Activated CD4-positive, CD25-positive, alpha-beta regulatory T cell (primary cell): ENCODE measurements around the gene LEPR.
"Not testable (repeated sequence)": the region's sequence is repeated elsewhere in the genome, so short reads cannot be mapped to it uniquely, and the experiment has no call there.

Experiments
- DNase-seq, 4 experiments: peaks; one replicate each; lab custom pipeline; 2025; lab: John Stamatoyannopoulos, UW

Gene LEPR

DNA sequence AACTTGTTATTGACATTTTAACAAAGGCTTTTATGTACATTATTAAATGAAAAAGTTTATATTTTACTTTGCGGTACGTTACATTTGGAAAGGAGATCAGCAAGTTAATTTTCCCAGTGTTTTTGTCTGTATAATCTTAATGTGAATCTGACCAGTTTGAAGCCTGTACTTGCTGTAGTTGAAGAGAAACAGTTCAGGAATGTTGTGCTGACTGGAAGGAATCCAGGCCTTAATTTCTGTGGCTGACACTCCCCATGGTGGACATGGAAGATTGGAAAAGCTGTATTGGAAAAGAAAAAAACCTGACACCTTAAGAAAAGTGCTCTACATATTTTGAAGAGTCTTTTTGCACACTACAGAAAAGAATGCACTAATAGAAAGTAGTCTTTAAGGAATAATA lies 15.5 kb downstream of the LEPR start:
- DNase-seq, result no peak

DNA sequence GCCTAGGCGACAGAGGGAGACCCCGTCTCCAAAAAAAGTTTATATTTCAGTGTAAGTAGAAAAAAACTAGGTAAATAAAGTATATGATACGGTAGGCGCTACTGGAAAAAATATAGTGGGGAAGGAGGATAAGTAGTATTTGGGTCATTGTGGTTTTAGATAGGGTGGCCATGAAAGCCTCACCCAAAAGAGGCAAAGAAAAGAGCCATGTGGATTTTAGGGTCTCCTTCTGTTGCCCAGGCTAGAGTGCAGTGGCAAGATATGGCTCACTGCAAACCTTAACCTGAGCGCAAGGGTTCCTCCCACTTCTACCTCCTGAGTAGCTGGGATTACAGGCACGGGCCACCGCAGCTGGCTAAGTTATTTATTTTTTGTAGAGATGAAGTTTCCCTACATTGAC lies 17.1 kb downstream of the LEPR start:
- no peak for DNase-seq

- DNase-seq, result no peak
These were observed 19.9 kb downstream of the LEPR start for GRCh38 chr1:65440322-65440900.

DNA sequence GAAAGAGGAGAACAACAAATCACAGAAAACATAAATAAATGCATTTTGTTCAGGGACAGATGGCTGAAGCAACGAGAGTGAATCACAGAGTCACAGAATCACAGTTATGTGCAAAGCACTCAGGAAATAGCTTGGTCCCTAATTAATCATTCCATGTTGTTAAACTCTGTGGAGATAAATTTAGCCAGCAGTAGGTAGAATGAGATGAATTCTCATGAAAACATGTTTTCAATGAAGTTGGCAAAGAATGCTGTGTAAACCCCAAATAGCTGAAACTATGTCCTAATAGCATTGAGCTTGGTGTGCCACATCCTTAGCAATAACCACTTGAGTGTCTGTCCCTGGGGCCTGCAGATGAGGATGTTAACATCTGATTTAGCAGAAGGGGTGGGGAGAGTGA lies 20.4 kb downstream of the LEPR start:
- no peak for DNase-seq

DNA sequence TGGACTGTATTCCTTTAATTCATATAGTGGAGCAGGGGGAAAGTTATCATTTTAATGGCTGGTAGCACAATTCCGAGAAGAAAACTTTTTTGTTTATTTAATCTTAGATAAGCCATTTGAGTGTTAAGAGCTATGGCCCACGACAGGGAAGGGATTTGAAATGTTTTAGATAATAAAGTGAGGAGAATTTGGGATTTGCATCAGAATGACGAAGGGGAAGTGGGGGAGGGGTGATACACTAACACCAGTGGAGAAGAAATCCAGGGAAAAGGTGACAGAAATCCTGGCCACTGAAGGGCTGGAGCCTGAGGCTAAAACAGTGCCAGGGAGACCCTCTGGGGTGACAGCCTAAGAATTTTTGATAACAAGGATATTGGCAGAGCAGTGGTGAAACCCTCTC lies 21.0 kb downstream of the LEPR start:
- no peak for DNase-seq

GRCh38 chr1:65442442-65442841 lies 22.0 kb downstream of the LEPR start:
- DNase-seq, result no peak

GRCh38 chr1:65443647-65444046 lies 23.2 kb downstream of the LEPR start:
- DNase-seq, result no peak

DNA sequence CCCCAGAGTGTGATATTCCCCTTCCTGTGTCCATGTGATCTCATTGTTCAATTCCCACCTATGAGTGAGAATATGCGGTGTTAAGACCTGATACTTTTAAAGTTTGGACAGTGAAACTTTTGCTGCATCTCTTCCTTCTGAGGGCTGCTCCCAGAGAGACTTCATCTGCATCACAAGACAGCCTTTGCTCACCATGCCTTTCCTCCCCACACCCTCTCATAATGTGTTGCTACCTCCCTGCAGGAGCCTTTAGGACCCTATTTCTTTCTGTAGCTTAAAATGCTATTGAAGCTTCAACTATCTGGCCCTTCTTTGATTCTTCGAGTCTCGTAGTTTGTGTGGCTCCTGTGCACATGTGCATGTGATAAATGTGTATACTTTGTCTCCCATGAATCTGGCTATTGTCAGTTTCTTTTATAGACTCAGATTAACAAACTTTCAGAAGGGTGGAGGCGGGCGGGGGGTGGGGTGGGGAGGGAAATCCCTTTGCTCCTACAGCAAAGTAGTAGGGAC lies 23.7 kb downstream of the LEPR start:
- DNase-seq, result no peak

GRCh38 chr1:65445837-65446236 lies 25.4 kb downstream of the LEPR start:
- DNase-seq, result no peak

GRCh38 chr1:65449214-65449823 lies 28.9 kb downstream of the LEPR start:
- no peak for DNase-seq

DNA sequence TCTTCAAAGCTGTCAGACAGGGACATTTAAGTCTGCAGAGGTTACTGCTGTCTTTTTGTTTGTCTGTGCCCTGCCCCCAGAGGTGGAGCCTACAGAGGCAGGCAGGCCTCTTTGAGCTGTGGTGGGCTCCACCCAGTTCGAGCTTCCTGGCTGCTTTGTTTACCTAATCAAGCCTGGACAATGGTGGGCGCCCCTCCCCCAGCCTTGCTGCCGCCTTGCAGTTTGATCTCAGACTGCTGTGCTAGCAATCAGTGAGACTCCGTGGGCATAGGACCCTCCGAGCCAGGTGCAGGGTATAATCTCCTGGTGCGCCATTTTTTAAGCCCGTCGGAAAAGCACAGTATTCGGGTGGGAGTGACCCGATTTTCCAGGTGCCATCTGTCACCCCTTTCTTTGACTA lies 35.2 kb downstream of the LEPR start:
- not testable (repeated sequence) for DNase-seq

GRCh38 chr1:65456481-65456880 lies 36.0 kb downstream of the LEPR start:
- no peak for DNase-seq

DNA sequence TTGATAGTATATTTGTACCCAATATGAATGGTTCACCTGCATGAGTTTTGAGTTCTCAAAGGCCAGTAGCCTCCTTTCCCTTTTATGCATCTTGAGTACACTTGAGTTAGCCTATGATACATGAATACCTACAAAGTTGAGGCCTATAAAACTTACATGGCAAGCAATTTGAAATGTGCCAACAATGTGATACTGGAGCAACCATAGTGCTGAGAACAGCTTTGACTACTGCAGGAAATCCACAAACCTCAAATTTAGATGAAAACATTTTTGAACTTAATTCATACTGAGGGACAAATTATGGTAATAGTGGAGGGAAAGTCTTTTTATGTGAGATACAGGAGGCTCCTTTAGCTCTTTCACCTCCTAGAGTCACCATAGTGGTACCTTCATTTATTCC lies 37.4 kb downstream of the LEPR start:
- no peak for DNase-seq

GRCh38 chr1:65458730-65459396 lies 38.4 kb downstream of the LEPR start:
- DNase-seq, result no peak

DNA sequence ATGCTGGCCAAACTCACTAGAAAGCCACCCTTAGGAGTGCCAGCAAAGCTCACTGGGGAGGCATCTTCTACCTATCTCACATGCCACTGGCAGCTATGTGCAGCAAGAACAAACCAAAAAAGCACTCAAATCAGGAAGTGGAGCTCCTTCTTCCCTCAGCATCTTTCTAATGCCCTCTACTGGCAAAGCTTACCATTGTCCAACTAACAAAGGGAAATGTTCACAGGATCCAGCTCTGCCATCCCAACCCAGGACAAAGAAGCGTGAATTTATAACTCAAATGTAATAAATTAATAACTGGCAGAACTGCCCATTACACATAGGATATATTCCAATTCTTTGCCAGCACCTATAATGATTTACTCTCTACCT lies 38.9 kb downstream of the LEPR start:
- DNase-seq, result no peak

- DNase-seq, result not testable (repeated sequence)
These were observed 45.4 kb downstream of the LEPR start for GRCh38 chr1:65465837-65466236.

GRCh38 chr1:65467536-65467935 lies 47.1 kb downstream of the LEPR start:
- DNase-seq, result no peak

- DNase-seq, result no peak
These were observed 48.8 kb downstream of the LEPR start for GRCh38 chr1:65469126-65469888.

DNA sequence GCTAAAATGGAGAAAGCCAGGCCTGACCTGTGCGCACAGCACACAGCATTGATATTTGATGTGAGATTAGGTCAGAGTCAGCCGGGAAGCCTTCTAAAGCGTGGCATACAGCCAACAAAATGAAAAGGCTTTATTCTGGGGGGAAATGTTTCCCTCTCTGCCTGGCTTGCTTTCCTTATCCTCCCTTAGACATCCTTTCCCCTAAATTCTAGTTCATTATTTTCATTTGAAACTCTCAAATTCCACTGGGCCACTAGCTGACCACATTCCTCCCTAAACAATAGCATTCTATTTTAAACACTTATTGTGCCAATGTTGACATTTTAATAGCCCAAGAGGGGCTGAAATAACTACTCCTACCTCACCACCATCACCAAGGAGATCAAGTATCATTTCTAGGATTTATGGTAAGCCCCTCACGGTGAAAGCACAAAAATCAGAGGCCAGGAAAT lies 49.4 kb downstream of the LEPR start:
- DNase-seq, result no peak
